Colonic mucosa (tissue), 4 donors: ENCODE results near the gene SPAG7. TPM values are rescaled to one million over a fixed set of nuclear protein-coding genes. Genes with fewer than 3 reads are reported as not detected.

Experiments
- DNase-seq: peaks from one replicate; pipeline ENCODE4 v3.0.0-alpha.2; 2020
- H3K27ac ChIP-seq: fragments of 200-600 bp; one replicate; pipeline ENCODE4 v1.8.0; 2021
- H3K27me3 ChIP-seq: fragments of 200-600 bp; one replicate; pipeline ENCODE4 v1.8.0; 2021
- H3K36me3 ChIP-seq: fragments of 200-600 bp; one replicate; pipeline ENCODE4 v1.8.0; 2021
- H3K4me1 ChIP-seq: fragments of 200-600 bp; one replicate; pipeline ENCODE4 v1.8.0; 2021; ENCODE audit warnings: mild to moderate bottlenecking
- H3K4me3 ChIP-seq: fragments of 200-600 bp; one replicate; pipeline ENCODE4 v1.8.0; 2021
- H3K9ac ChIP-seq, 2 donors: one replicate each; pipeline ENCODE4 v1.7.0; 2013; ENCODE audit warnings: control low read depth in 2 of 2, low read depth in 2 of 2, low read length in 2 of 2
- H3K9me3 ChIP-seq: fragments of 200-600 bp; one replicate; pipeline ENCODE4 v1.8.0; 2021
- CTCF ChIP-seq: fragments of 200-600 bp; IDR thresholded peaks from one replicate; pipeline ENCODE4 v1.8.0; 2022; ENCODE audit warnings: antibody characterized with exemption, mild to moderate bottlenecking
- intact Hi-C: fragments of 100-400 bp; cut with DNase I; formaldehyde crosslinking; loops from one replicate; pipeline ENCODE4 v1.14.1; 2022
- total RNA-seq, 2 donors: library from RNA; stranded (reverse); fragmentation: NEBNext Ultra II Directional in 1 of 2; extraction: Animal tissue kit (Norgen Biotek cat#: 25700) in 1 of 2; gene quantifications; one replicate each; pipeline ENCODE4 v1.2.1, GENCODE V29; 2021
- donor health status: healthy.
- donor health status: DM: no; HTN: no; CAD: no.
- donor health status: DM: no; HTN: no; CAD: no.

SPAG7 gene
- total RNA-seq, 2 donors from 2014 or later, result 47.7 to 56.4 TPM

- Histone ChIP-seq H3K4me1 (peaks cover 14% of the 10 kb centered on the region), H3K27ac (no peak overlapping the region), H3K9me3 (no peaks in the 10 kb centered on the region), H3K4me3 (no peak overlapping the region), H3K27me3 (no peaks in the 10 kb centered on the region), H3K36me3 (peaks cover 21% of the 10 kb centered on the region), H3K9ac (peak overlapping the region; percentile 15 to 48)
- DNase-seq, result peak; percentile 53
- TF ChIP-seq CTCF, result no peak
- intact Hi-C loops, result no loop called here
These were observed 32.6 kb upstream of the SPAG7 start for GRCh38 chr17:5000237-5000639.

DNA sequence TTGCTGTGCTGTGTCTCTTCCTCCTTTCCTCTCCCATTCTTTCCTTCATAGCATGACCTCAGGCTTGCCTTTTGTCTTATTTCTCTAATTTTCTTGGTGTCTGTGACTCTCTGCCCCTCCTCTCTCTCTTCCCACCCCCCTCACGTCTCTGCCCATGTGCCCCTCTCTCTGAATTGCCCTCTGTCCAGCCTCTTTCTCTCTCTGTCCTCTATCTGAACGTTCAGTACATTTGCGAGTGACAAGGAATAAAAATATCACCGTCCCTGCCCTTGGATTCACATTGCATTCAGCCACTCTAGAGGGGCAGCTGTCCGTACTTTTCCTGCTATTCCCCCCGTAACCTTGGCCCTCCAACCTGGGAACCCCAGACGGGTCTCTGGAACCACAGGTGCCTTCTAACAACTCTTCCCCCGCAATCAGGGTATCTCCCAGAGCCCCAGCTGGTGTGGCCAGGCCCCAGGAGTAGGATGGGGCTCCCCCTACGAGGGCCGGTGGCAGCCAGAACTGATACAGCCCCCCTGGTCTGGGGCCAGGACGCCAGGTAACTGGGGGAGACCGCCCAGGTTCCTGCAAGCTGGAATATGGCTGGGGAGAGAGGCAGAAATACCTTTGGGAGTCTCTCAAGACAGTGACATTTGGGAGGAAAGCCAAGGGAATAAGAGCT is 31.9 kb upstream of the SPAG7 start:
- peaks cover 17% of the 10 kb centered on the region for H3K36me3 ChIP-seq

GRCh38 chr17:4998732-4999429 is 31.3 kb upstream of the SPAG7 start:
- H3K9me3 ChIP-seq, result no peaks in the 10 kb centered on the region
- peak overlapping the region; percentile 99 for H3K4me3 ChIP-seq
- peak; percentile 80 for DNase-seq
- intact Hi-C loops, result loop anchor here (5.0 kb wide), 1 partner anchor 62 kb away; no protein-coding TSS in a partner anchor
- peak overlapping the region; percentile 83 for H3K27ac ChIP-seq
- H3K36me3 ChIP-seq, result peaks cover 12% of the 10 kb centered on the region
- H3K4me1 ChIP-seq, result peaks cover 14% of the 10 kb centered on the region
- TF ChIP-seq CTCF, result no peak
- no peaks in the 10 kb centered on the region for H3K27me3 ChIP-seq
- H3K9ac ChIP-seq, result peak overlapping the region; percentile 91 to 98

More for the DNA sequence above, 31.9 kb upstream of the SPAG7 start:
- Histone ChIP-seq H3K9ac (peak overlapping the region; percentile 91 to 98), H3K27me3 (no peaks in the 10 kb centered on the region), H3K4me1 (peaks cover 14% of the 10 kb centered on the region), H3K27ac (peak overlapping the region; percentile 83), H3K4me3 (peak overlapping the region; percentile 99), H3K9me3 (no peaks in the 10 kb centered on the region)
- no peak for DNase-seq
- intact Hi-C loops, result loop anchor here (5.0 kb wide), 1 partner anchor 62 kb away; no protein-coding TSS in a partner anchor
- TF ChIP-seq CTCF, result no peak

GRCh38 chr17:4998027-4998731 is 30.6 kb upstream of the SPAG7 start:
- DNase-seq, result peak; percentile 53
- Histone ChIP-seq H3K27me3 (no peaks in the 10 kb centered on the region), H3K9ac (peak overlapping the region; percentile 91 to 98), H3K36me3 (peaks cover 12% of the 10 kb centered on the region), H3K4me1 (peaks cover 14% of the 10 kb centered on the region), H3K27ac (peak overlapping the region; percentile 83), H3K4me3 (peak overlapping the region; percentile 99), H3K9me3 (no peaks in the 10 kb centered on the region)
- intact Hi-C loops, result loop anchor here (5.0 kb wide), 1 partner anchor 61 kb away; no protein-coding TSS in a partner anchor
- no peak for TF ChIP-seq CTCF

- intact Hi-C loops, result loop anchor here (5.0 kb wide), 1 partner anchor 60 kb away; no protein-coding TSS in a partner anchor
- peak within 1 kb of the TSS; percentile 83 for H3K27ac ChIP-seq
- H3K36me3 ChIP-seq, result peaks cover 10% of the 10 kb centered on the region
- TF ChIP-seq CTCF, result no peak
- peak; percentile 95 for DNase-seq
- H3K9me3 ChIP-seq, result no peaks in the 10 kb centered on the region
- peak within 1 kb of the TSS; percentile 99 for H3K4me3 ChIP-seq
- peak within 1 kb of the TSS; percentile 91 to 98 for H3K9ac ChIP-seq
- H3K4me1 ChIP-seq, result peaks cover 14% of the 10 kb centered on the region
- H3K27me3 ChIP-seq, result no peaks in the 10 kb centered on the region
These were observed 29.8 kb upstream of the SPAG7 start, which contains the start of the genes INCA1 and KIF1C for GRCh38 chr17:4997302-4998026. INCA1 (minus strand) TSS chr17:4997522; CDS start chr17:4994437, 3,085 bp downstream. KIF1C (plus strand) TSS chr17:4997950; CDS start chr17:5000247, 2,297 bp downstream.
